Thymus (tissue), 11 donors: ENCODE results near the gene ST6GALNAC4. TPM values are rescaled to one million over a fixed set of nuclear protein-coding genes. Genes with fewer than 3 reads are reported as not detected.
A peak's percentile ranks its signal among the peaks of the same experiment; 100 is the strongest.

Experiments
- DNase-seq, 9 donors: peaks; one replicate each; pipeline ENCODE4 v3.0.0-alpha.2; 2013; ENCODE audit warnings: low spot score in 9 of 9, low read depth in 6 of 9, missing footprints in 1 of 9
- H3K27ac ChIP-seq, 2 donors: one replicate each; pipeline ENCODE4 v1.5.1; 2013; ENCODE audit warnings: control low read depth in 1 of 2, low read depth in 1 of 2, low read length in 1 of 2, mild to moderate bottlenecking in 1 of 2, moderate library complexity in 1 of 2
- H3K27me3 ChIP-seq, 2 donors: one replicate each; pipeline ENCODE4 v1.5.1; 2013; ENCODE audit warnings: low read length in 1 of 2; ENCODE audit not compliant: control insufficient read depth in 2 of 2, insufficient read depth in 1 of 2
- H3K36me3 ChIP-seq, 2 donors: one replicate each; pipeline ENCODE4 v1.5.1; 2013; ENCODE audit warnings: low read length in 1 of 2, mild to moderate bottlenecking in 1 of 2, moderate library complexity in 1 of 2; ENCODE audit not compliant: control insufficient read depth in 2 of 2, insufficient read depth in 2 of 2
- H3K4me1 ChIP-seq, 2 donors: one replicate each; pipeline ENCODE4 v1.5.1; 2013; ENCODE audit warnings: low read length in 2 of 2; ENCODE audit not compliant: control insufficient read depth in 2 of 2, insufficient read depth in 2 of 2
- H3K4me3 ChIP-seq, 2 donors: one replicate each; pipeline ENCODE4 v1.5.1; 2013; ENCODE audit warnings: low read length in 2 of 2, control low read depth in 1 of 2, mild to moderate bottlenecking in 1 of 2
- H3K9me3 ChIP-seq, 2 donors: one replicate each; pipeline ENCODE4 v1.5.1; 2013; ENCODE audit warnings: low read length in 1 of 2, mild to moderate bottlenecking in 1 of 2; ENCODE audit not compliant: control insufficient read depth in 2 of 2, insufficient read depth in 1 of 2
- WGBS: extraction: QIAGEN DNeasy Blood & Tissue Kit; methylation state at CpG from one replicate; pipeline ENCODE4 v1.1.7; 2013; 5-methylcytosine and 5-hydroxymethylcytosine counted together
- polyA plus RNA-seq: library from polyadenylated mRNA; stranded (reverse); fragments of 200-250 nt; gene quantifications from one replicate; pipeline ENCODE4 v1.2.3, GENCODE V29; 2013
- total RNA-seq: library from RNA; stranded (reverse); fragments of 120-200 nt; gene quantifications from one replicate; pipeline ENCODE4 v1.2.4, GENCODE V29; 2013
- donor health status: healthy.

The ST6GALNAC4 gene
- total and polyA plus RNA-seq, 2 donors = 8.5 to 12.8 TPM

GRCh38 chr9:127949827-127950512 is 33.1 kb upstream of the ST6GALNAC4 start:
- Histone ChIP-seq H3K9me3 (peaks cover 0 to 7% of the 10 kb centered on the region in 2 donors), H3K27me3 (no peaks in the 10 kb centered on the region), H3K36me3 (peaks cover 64 to 91% of the 10 kb centered on the region in 2 donors), H3K4me3 (no peak overlapping the region), H3K27ac (no peak overlapping the region), H3K4me1 (peaks cover 3 to 66% of the 10 kb centered on the region in 2 donors)
- no peak for DNase-seq
- WGBS = 84% methylated on average over 17 of the region's 17 CpGs

- peaks cover 0 to 68% of the 10 kb centered on the region in 2 donors for H3K4me1 ChIP-seq
- H3K9me3 ChIP-seq = peaks cover 0 to 7% of the 10 kb centered on the region in 2 donors
- H3K36me3 ChIP-seq = peaks cover 72 to 94% of the 10 kb centered on the region in 2 donors
- no peak overlapping the region for H3K4me3 ChIP-seq
- no peaks in the 10 kb centered on the region for H3K27me3 ChIP-seq
- DNase-seq = no peak
- WGBS = 96% methylated on average over 17 of the region's 17 CpGs
- no peak overlapping the region for H3K27ac ChIP-seq
Observed at GRCh38 chr9:127947841-127948710, 31.2 kb upstream of the ST6GALNAC4 start.

GRCh38 chr9:127946728-127947127 is 29.9 kb upstream of the ST6GALNAC4 start:
- no peak overlapping the region for H3K4me3 ChIP-seq
- WGBS = 94% methylated on average over 3 of the region's 3 CpGs
- peaks cover 82 to 94% of the 10 kb centered on the region in 2 donors for H3K36me3 ChIP-seq
- no peak for DNase-seq
- H3K27me3 ChIP-seq = no peaks in the 10 kb centered on the region
- peaks cover 0 to 66% of the 10 kb centered on the region in 2 donors for H3K4me1 ChIP-seq
- peak overlapping the region in 1 of 2 donors; percentile 26 for H3K27ac ChIP-seq
- H3K9me3 ChIP-seq = peaks cover 0 to 10% of the 10 kb centered on the region in 2 donors

- H3K36me3 ChIP-seq = peaks cover 90 to 96% of the 10 kb centered on the region in 2 donors
- H3K27me3 ChIP-seq = no peaks in the 10 kb centered on the region
- 97% methylated on average over 9 of the region's 9 CpGs for WGBS
- H3K4me3 ChIP-seq = no peak overlapping the region
- H3K9me3 ChIP-seq = peaks cover 0 to 10% of the 10 kb centered on the region in 2 donors
- no peak for DNase-seq
- no peak overlapping the region for H3K27ac ChIP-seq
- H3K4me1 ChIP-seq = peaks cover 0 to 61% of the 10 kb centered on the region in 2 donors
Observed at GRCh38 chr9:127945942-127946341, 29.1 kb upstream of the ST6GALNAC4 start.

GRCh38 chr9:127945338-127945737 is 28.5 kb upstream of the ST6GALNAC4 start:
- H3K4me1 ChIP-seq = peaks cover 0 to 56% of the 10 kb centered on the region in 2 donors
- H3K36me3 ChIP-seq = peaks cover 88 to 96% of the 10 kb centered on the region in 2 donors
- DNase-seq = no peak
- H3K4me3 ChIP-seq = no peak overlapping the region
- H3K27ac ChIP-seq = no peak overlapping the region
- 98% methylated on average over 24 of the region's 24 CpGs for WGBS
- peaks cover 0 to 10% of the 10 kb centered on the region in 2 donors for H3K9me3 ChIP-seq
- no peaks in the 10 kb centered on the region for H3K27me3 ChIP-seq

GRCh38 chr9:127944586-127945218 is 27.9 kb upstream of the ST6GALNAC4 start:
- no peak for DNase-seq
- H3K9me3 ChIP-seq = peaks cover 0 to 10% of the 10 kb centered on the region in 2 donors
- H3K27ac ChIP-seq = no peak overlapping the region
- peaks cover 84 to 96% of the 10 kb centered on the region in 2 donors for H3K36me3 ChIP-seq
- H3K4me3 ChIP-seq = no peak overlapping the region
- peaks cover 0 to 49% of the 10 kb centered on the region in 2 donors for H3K4me1 ChIP-seq
- H3K27me3 ChIP-seq = no peaks in the 10 kb centered on the region
- WGBS = 97% methylated on average over 38 of the region's 38 CpGs

GRCh38 chr9:127943731-127944144 is 26.9 kb upstream of the ST6GALNAC4 start:
- Histone ChIP-seq H3K36me3 (peaks cover 80 to 91% of the 10 kb centered on the region in 2 donors), H3K27ac (peak overlapping the region; percentile 31 to 36), H3K27me3 (no peaks in the 10 kb centered on the region), H3K4me3 (no peak overlapping the region), H3K4me1 (peaks cover 0 to 48% of the 10 kb centered on the region in 2 donors), H3K9me3 (peaks cover 0 to 10% of the 10 kb centered on the region in 2 donors)
- WGBS = 42% methylated on average over 13 of the region's 13 CpGs
- peak in 8 of 9 donors; percentile 43 to 81 (median 64) for DNase-seq

- H3K36me3 ChIP-seq = peaks cover 74 to 85% of the 10 kb centered on the region in 2 donors
- no peak overlapping the region for H3K4me3 ChIP-seq
- H3K9me3 ChIP-seq = peaks cover 0 to 10% of the 10 kb centered on the region in 2 donors
- H3K4me1 ChIP-seq = peaks cover 1 to 52% of the 10 kb centered on the region in 2 donors
- H3K27me3 ChIP-seq = no peaks in the 10 kb centered on the region
- H3K27ac ChIP-seq = peak overlapping the region in 1 of 2 donors; percentile 50
- 89% methylated on average over 14 of the region's 14 CpGs for WGBS
- DNase-seq = no peak
Observed at GRCh38 chr9:127943011-127943662, 26.3 kb upstream of the ST6GALNAC4 start.
